GM18498 (cell line): Measurements from ENCODE around the gene PIK3C3.
"Not testable (repeated sequence)": the region's sequence is repeated elsewhere in the genome, so short reads cannot be mapped to it uniquely, and the experiment has no call there.

Source experiments
- ATAC-seq: cut with Tn5 transposase; IDR thresholded peaks from one replicate; pipeline ENCODE4 v1.9.1; 2021; ENCODE audit warnings: mild to moderate bottlenecking, moderate library complexity; ENCODE audit not compliant: unreplicated experiment

PIK3C3 gene

GRCh38 chr18:41965634-41966255 lies 10.7 kb downstream of the PIK3C3 start:
- ATAC-seq = no peak

DNA sequence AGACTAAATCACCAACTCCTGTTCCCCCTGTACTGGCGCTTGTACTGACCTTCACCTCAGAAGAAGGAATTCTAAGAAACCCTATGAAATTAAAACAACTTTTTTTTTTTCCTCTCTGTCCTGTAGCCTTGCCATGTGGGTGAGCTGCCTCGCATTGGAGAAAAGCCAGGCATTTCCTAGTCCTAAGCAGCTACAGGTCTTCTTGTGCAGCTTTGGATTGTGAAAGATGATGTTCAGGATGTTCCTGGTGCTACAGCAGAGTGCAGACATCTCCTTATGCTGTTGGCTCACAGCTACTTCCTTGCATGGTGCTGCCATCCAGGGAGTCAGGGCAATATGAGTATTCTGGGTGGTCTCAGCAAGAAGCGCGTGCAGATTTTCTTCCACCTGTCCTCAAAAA lies 11.9 kb downstream of the PIK3C3 start:
- ATAC-seq = no peak

DNA sequence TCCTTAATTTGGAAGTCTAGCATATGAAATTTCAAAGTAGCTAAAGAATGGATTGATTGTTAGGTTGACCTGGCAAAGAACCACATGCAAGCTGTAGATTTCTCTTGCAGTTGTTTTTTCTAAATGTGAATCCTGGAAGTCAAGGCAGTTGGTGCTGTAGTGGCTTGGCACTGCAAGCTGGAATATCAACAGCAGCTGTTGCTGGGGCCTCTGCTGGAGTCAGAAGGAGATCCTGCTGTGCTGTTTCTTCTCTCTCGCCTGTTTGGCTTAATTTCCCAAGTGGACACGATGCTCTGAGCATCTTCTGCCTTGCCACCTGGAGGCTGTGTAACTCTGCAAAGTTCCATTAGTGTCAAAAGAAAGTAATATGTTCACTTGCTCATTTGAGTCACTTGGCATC lies 12.6 kb downstream of the PIK3C3 start:
- no peak for ATAC-seq

GRCh38 chr18:41969881-41970280 lies 14.8 kb downstream of the PIK3C3 start:
- no peak for ATAC-seq

GRCh38 chr18:41972067-41972925 lies 17.3 kb downstream of the PIK3C3 start:
- no peak for ATAC-seq

GRCh38 chr18:41973983-41974382 lies 18.9 kb downstream of the PIK3C3 start:
- ATAC-seq = no peak

GRCh38 chr18:41974796-41975201 lies 19.8 kb downstream of the PIK3C3 start:
- no peak for ATAC-seq

DNA sequence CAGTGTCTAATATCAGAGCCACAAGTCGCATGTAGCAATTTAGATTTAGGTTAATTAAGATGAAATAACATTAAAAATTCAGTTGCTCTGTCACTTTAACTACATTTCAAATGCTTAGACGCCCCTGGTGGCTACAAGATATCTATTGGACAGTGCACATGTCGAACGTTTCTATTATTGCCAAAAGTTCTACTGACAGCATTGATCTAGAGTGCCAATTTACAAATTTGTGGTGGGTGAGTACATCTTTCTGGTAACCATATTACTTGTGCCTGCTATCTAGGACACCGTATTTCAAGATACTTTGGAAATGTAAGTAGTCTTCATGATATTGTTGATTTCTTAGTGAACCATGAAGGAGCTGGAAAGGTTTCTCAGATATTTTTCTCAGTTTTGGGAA lies 20.2 kb downstream of the PIK3C3 start:
- ATAC-seq = no peak

DNA sequence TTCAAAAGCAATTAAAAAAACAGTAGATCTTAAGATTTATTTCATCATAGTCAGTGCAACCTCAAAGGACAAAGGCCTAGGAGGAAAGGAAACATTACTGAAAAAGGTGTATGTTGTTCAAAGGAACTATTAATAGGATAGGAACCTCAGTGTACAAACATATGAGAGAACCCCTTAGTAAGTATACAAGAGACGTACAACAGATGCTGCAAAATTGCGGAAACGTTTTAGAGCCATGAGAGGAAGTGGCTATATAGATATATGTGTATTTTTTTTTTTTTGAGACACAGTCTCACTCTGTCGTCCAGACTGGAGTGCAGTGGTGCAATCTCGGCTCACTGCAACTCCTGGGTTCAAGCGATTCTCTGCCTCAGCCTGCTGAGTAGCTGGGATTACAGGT lies 22.2 kb downstream of the PIK3C3 start:
- no peak for ATAC-seq

DNA sequence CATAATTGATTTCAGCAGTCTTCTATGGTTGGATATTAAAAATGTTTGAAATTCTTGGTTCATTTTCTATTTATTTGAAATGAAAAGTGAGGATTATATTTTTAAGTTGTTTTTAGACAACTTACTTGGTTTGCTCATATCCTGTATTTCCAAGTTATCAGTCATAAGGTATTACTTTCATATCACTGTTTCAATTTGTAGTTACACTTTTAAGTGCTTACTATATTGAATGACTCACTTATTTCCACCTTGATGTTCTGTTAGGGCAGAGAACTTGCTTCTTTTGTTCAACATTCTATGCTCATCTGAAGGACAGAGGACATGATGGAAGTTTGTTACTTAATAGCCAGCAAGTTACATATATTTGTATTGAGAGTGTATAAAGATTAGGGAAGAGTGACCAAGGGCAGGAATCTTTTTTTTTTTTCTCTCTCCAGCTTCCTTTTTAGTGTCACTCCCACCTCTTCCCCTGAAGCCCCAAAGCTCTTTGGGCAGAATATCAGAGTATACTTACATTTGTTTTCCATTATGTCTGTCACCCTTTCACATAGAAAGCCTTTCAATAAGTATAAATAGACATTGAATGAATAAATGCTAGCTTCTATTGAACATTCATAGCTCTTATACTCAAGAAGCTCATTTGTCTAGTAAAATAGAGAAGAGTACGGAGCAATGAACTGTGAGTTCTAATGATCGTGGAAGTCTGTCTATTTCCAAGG lies 28.1 kb downstream of the PIK3C3 start:
- peak; percentile 95 for ATAC-seq

DNA sequence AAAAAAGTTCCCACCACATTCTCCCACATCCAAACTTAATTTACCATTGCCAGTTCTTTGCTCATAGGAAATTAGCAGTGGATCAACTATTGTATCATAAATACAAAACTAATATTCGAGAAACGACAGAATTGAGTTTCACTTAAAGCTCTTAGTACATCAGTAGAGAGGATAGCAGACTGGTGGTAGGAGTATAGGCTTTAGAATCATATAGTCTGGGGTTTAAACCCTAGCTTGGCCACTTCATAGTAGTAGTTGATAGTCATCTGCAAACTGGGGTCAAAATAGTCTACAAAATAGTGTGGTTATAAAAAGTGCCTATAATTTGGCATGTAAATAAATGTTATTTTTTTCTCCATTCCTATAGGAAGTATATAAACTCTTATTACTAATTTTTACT lies 30.9 kb downstream of the PIK3C3 start:
- no peak for ATAC-seq

DNA sequence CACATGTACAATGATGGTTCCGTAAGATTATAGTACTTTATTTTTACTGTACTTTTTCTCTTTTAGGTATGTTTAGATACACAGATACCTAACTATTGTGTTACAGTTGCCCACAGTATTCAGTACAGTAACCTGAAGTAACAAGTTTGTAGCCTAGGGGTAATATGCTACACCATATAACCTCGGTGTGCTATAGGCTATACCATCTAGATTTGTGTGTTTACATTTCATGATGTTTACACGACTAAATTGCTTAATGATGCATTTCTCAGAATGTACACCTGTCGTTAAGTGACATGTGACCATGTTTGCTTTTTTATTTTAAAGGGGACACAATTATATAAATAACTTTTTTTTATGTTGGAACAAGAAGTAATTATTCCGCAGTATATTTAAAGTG lies 34.5 kb downstream of the PIK3C3 start:
- no peak for ATAC-seq

- ATAC-seq = no peak
These were observed 37.0 kb downstream of the PIK3C3 start for GRCh38 chr18:41992066-41992465.

GRCh38 chr18:41992703-41993102 lies 37.7 kb downstream of the PIK3C3 start:
- no peak for ATAC-seq

GRCh38 chr18:41993151-41993550 lies 38.1 kb downstream of the PIK3C3 start:
- no peak for ATAC-seq

DNA sequence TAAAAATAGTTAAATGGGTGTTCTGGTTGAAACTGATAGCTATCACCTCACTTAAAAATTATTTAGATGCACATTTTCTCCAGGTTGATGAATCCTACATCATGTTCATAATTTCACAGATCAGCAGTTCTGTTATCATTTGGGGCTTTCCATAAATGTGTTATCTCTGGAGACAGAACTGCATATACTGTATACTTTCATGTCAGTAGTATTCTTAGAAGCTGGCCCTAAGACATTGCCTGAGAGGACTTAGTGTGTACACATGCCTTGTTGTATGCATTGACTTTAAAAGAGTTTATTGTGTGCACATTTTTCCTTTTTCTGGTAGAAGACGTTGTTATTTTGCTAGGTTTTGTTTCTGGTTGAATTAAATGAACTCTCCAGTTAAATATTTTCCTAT lies 41.0 kb downstream of the PIK3C3 start:
- no peak for ATAC-seq

- ATAC-seq = no peak
These were observed 44.7 kb downstream of the PIK3C3 start for GRCh38 chr18:41999751-42000150.

- ATAC-seq = no peak
These were observed 46.8 kb downstream of the PIK3C3 start for GRCh38 chr18:42001801-42002200.

GRCh38 chr18:42004653-42005052 lies 49.6 kb downstream of the PIK3C3 start:
- no peak for ATAC-seq

GRCh38 chr18:42005782-42006181 lies 50.7 kb downstream of the PIK3C3 start:
- ATAC-seq = no peak

- not testable (repeated sequence) for ATAC-seq
These were observed 54.4 kb downstream of the PIK3C3 start for GRCh38 chr18:42009457-42009856.

GRCh38 chr18:42011053-42011452 lies 56.0 kb downstream of the PIK3C3 start:
- ATAC-seq = peak; percentile 100
